MG63 (cell line): ENCODE data around the gene DCC. TPM values are rescaled to one million over a fixed set of nuclear protein-coding genes. Genes with fewer than 3 reads are reported as not detected.
"Not testable (repeated sequence)": the region's sequence is repeated elsewhere in the genome, so short reads cannot be mapped to it uniquely, and the experiment has no call there.

ENCODE experiments used
- DNase-seq: peaks from one replicate; pipeline ENCODE4 v3.0.0-alpha.2; 2020
- H3K27me3 ChIP-seq: fragments of 250-450 bp; sonication (Bioruptor Pico); 2 replicates; pipeline ENCODE4 v1.5.1; 2020; ENCODE audit warnings: mild to moderate bottlenecking, moderate library complexity
- H3K36me3 ChIP-seq: fragments of 250-450 bp; sonication (Bioruptor Pico); 2 replicates; pipeline ENCODE4 v1.5.1; 2020; ENCODE audit warnings: mild to moderate bottlenecking, moderate library complexity
- H3K4me3 ChIP-seq: fragments of 250-450 bp; sonication (Bioruptor Pico); 2 replicates; pipeline ENCODE4 v1.5.1; 2020; ENCODE audit warnings: mild to moderate bottlenecking, moderate library complexity
- H3K9me3 ChIP-seq: fragments of 250-450 bp; sonication (Bioruptor Pico); 2 replicates; pipeline ENCODE4 v1.5.1; 2020; ENCODE audit warnings: mild to moderate bottlenecking, moderate library complexity
- total RNA-seq: library from RNA; depleted of rRNA; stranded (reverse); fragments of >200 nt; shearing (Covaris generic); gene quantifications from 2 replicates; pipeline ENCODE4 v1.2.3, GENCODE V29; 2014; ENCODE audit warnings: low replicate concordance

DCC gene
- total RNA-seq, 1 experiment from 2014 or later, result not detected

DNA sequence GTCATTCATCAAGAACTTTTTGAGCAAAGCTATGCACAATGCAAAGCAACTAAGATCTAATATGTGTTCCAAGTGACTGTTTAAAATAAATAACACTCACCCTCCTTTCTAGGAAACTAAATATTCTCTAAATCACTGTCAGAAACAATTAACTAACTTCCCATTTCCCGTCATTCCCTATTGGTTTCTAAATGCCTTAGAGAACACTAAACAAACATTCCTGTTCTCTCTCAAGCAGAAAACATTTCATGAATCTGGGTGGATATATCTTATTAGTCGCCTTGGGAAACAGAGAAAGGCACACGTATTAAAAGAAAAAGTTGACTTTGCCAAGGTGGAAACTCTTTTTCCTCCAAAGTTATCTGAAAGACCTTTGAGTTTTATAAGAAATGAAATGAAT is 1149.3 kb downstream of the DCC start:
- Histone ChIP-seq H3K9me3 (no peaks in the 10 kb centered on the region), H3K36me3 (no peaks in the 10 kb centered on the region), H3K4me3 (no peak overlapping the region), H3K27me3 (no peaks in the 10 kb centered on the region)
- no peak for DNase-seq

DNA sequence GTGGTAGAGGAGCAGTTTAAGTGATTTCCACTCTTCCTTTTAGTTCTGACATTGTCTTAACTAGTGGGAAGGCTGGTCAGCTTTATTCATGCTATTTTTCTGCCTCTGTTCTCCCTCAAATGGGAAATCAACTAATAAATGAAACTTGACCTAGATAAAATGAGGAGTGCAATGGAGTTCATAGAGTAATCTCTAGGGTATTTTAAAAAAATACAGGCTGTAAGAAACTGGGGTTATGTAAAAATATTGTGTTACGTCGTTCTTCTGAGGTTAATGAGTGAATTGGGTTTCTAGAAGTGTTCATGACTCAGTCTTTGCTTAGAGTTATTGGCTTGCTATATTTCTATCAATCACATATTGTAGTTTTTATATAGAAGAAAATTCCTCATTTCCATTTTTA is 1150.0 kb downstream of the DCC start:
- H3K27me3 ChIP-seq, result no peaks in the 10 kb centered on the region
- H3K4me3 ChIP-seq, result no peak overlapping the region
- H3K9me3 ChIP-seq, result no peaks in the 10 kb centered on the region
- DNase-seq, result no peak
- no peaks in the 10 kb centered on the region for H3K36me3 ChIP-seq

DNA sequence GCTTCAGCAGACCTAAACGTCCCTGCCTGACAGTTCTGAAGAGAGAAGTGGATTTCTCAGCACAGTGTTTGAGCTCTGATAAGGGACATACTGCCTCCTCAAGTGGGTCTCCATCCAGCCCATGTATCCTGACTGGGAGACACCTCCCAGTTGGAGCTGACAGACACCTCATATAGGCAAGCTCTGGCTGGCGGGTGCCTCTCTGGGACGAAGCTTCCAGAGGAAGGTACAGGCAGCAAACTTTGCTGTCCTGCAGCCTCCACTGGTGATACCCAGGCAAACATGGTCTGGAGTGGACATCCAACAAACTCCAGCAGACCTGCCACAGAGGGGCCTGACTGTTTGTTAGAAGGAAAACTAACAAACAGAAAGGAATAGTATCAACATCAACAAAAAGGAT is 1156.0 kb downstream of the DCC start:
- no peaks in the 10 kb centered on the region for H3K36me3 ChIP-seq
- H3K4me3 ChIP-seq, result no peak overlapping the region
- DNase-seq, result no peak
- H3K27me3 ChIP-seq, result no peaks in the 10 kb centered on the region
- no peaks in the 10 kb centered on the region for H3K9me3 ChIP-seq

DNA sequence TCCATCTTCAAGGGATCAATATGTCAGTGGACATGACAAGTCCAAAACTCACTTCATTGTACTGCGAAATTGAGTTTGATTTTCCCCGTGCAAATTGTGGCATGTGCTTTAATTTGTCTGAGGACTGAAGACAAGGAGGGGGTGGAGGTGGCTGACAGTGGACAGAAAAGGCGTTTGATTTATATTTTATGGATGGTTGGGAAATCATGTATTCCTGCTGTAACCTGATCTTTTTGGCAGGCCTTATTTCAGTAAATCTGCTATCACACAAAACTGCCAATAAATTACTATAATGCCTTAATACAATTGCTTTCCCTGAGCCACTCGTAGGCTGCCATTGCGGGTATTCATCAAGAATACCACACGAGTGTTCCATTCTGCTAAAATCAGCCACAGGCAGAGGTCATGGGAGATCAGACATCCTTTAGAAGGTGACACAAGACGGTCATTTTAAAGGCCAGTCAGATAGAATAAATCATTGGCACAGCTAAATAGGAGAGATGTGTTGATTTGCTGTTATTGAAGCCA is 1164.0 kb downstream of the DCC start:
- H3K4me3 ChIP-seq, result no peak overlapping the region
- H3K36me3 ChIP-seq, result no peaks in the 10 kb centered on the region
- H3K9me3 ChIP-seq, result no peaks in the 10 kb centered on the region
- no peak for DNase-seq
- no peaks in the 10 kb centered on the region for H3K27me3 ChIP-seq

DNA sequence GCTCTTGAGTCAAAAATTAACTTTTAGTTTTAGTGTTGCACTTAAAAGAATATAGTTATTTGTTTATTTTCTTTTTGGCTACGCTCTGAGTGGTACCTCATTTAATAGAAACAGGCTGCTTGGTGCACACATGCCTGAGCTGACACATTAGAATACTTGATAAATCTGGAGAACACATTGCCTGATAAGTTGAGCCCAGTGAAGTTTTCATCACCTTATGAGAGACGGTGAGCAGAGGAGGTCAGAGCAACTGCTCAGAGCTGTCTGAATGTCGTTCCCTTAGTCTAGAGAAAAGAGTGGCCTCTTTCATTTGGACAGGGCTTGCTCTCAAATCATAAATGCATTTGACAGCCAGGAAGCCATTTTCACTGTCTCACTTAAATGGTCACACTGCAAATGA is 1168.5 kb downstream of the DCC start:
- H3K4me3 ChIP-seq, result no peak overlapping the region
- no peak for DNase-seq
- no peaks in the 10 kb centered on the region for H3K9me3 ChIP-seq
- H3K36me3 ChIP-seq, result no peaks in the 10 kb centered on the region
- H3K27me3 ChIP-seq, result no peaks in the 10 kb centered on the region

DNA sequence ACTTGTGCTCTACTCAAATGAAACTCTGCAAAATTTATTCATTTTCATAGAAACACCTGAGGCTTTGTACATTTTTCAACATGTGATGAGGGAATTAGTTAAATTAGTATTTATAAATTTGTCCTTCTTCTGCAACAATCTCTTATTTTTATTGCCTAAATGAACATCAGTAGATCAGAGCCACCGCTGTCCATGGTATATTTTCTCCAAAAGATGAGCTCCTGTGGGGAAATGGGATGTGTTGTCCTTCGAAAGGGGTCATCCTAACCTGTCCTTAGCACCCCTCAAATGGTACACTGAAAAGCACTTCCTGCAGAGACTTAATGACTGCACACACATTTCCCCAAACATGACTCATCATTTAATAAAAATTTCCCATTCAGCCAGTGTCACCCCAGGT is 1169.9 kb downstream of the DCC start:
- DNase-seq, result no peak
- Histone ChIP-seq H3K4me3 (no peak overlapping the region), H3K27me3 (no peaks in the 10 kb centered on the region), H3K9me3 (no peaks in the 10 kb centered on the region), H3K36me3 (no peaks in the 10 kb centered on the region)

DNA sequence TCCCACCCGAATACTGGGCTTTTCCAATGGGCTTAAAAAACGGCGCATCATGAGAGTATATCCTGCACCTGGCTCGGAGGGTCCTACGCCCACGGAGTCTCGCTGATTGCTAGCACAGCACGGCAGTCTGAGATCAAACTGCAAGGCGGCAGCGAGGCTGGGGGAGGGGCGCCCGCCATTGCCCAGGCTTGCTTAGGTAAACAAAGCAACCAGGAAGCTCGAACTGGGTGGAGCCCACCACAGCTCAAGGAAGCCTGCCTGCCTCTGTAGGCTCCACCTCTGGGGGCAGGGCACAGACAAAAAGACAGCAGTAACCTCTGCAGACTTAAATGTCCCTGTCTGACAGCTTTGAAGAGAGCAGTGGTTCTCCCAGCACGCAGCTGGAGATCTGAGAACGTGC is 1171.7 kb downstream of the DCC start:
- not testable (repeated sequence) for H3K36me3 ChIP-seq, DNase-seq, H3K27me3 ChIP-seq, H3K9me3 ChIP-seq, H3K4me3 ChIP-seq

DNA sequence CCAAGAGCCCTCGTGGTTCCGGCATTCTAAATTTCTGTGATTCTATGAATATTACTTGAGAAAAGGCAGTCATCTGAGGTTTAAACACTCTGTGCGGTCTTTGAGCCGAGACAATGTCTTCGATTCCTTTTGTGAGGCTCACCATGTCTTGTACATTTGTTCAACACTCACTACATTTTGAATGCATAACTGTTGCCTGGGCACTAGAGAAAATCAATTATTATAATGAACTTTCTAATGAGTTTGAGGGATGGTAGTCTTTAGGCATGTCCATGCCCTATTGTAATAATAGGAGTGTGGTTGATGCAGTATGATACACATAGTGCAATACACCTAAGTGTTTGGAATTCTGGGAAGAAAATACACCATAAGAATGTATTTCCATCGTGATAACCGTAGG is 1181.1 kb downstream of the DCC start:
- no peaks in the 10 kb centered on the region for H3K27me3 ChIP-seq
- no peak for DNase-seq
- H3K9me3 ChIP-seq, result no peaks in the 10 kb centered on the region
- no peak overlapping the region for H3K4me3 ChIP-seq
- H3K36me3 ChIP-seq, result no peaks in the 10 kb centered on the region

DNA sequence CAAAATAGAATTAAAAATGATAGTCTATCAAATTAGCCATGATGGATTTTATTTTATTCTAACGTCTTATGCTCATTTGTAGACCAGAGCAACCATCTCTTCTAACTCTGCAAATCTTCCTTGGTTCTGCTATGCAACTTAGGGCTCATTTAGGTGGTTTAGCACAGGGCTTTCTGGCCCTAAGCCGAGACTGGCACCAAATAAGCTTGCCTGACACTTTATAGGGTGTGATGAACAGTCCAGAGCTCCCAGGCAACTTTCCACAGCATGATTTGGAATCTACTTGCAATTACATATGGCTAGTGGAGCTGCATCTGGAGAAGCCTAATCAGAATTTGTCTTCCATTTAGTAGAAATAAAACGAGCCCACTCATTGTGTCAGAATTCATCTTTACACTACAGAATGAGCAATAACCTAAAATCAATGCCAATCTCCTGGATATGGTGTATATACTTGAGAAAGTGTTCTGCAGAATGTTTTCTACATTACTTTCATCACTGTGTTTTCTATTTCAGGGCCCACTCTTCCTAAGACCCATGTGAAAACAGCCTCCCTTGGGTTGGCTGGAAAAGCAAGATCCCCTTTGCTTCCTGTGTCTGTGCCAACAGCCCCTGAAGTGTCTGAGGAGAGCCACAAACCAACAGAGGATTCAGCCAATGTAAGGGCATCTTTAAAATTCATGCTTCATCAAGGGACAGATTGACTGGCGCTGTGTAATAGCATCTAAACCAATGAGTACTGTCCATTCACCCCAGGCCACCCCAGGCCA is 1186.3 kb downstream of the DCC start:
- no peak overlapping the region for H3K4me3 ChIP-seq
- no peaks in the 10 kb centered on the region for H3K9me3 ChIP-seq
- no peaks in the 10 kb centered on the region for H3K27me3 ChIP-seq
- no peaks in the 10 kb centered on the region for H3K36me3 ChIP-seq
- DNase-seq, result no peak

DNA sequence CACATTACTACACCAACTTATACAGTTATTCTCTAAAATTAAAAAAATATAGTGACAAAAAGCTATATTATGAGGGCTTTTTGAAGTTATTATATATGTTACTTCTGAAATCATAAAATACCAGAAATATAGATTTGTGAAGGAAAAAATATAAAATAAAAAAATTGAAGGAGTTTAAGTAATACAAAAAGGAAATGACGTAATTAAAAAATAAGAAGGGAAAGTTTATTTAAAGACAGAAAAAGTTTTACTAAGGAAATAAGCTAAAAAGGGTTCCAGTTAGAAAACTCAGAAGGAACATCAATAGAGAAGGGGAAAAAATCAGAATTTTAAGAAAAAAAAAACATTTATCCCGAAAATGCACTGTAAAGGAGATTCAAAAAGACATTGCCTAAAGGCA is 1187.4 kb downstream of the DCC start:
- no peak for DNase-seq
- Histone ChIP-seq H3K9me3 (no peaks in the 10 kb centered on the region), H3K27me3 (no peaks in the 10 kb centered on the region), H3K4me3 (no peak overlapping the region), H3K36me3 (no peaks in the 10 kb centered on the region)

DNA sequence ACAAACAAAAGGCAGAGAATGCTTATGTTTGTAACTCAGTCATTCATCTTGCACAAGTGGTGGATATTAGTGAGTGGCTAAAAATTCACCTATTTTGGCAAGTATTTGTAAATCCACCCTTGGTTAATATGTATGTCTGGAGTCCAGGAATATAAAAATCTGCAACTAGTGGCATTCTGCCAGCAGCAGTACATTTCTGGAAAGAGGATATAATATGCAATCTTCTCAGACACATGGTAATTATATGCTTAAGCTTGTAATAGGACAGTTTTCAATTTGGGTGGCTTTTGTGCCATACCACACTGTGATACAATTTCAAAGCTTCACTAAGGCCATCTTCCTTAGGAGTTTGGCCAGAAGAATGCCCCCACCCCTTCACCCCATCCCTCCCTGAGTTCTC is 1191.2 kb downstream of the DCC start:
- H3K27me3 ChIP-seq, result no peaks in the 10 kb centered on the region
- no peak for DNase-seq
- H3K9me3 ChIP-seq, result no peaks in the 10 kb centered on the region
- H3K36me3 ChIP-seq, result no peaks in the 10 kb centered on the region
- H3K4me3 ChIP-seq, result no peak overlapping the region

DNA sequence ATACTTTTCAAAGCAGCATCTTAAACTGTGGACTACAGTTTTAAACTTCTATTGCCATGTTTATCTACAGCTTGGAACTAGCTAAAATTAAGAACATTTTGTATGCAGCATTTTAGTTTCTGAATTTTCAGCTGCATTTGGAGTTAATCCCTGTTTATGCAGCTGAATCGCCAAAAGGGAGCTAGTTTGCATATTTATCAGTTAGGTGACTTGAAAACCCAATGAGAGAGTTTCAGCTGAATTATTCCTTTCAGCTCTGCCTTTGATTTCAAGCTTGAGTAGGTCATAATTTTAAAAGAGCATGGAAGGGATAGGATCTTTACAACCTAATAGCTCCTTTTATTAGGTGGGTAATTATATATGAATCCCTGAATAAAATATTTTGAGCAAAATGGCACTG is 1191.9 kb downstream of the DCC start:
- Histone ChIP-seq H3K36me3 (no peaks in the 10 kb centered on the region), H3K27me3 (no peaks in the 10 kb centered on the region), H3K9me3 (no peaks in the 10 kb centered on the region), H3K4me3 (no peak overlapping the region)
- DNase-seq, result no peak

DNA sequence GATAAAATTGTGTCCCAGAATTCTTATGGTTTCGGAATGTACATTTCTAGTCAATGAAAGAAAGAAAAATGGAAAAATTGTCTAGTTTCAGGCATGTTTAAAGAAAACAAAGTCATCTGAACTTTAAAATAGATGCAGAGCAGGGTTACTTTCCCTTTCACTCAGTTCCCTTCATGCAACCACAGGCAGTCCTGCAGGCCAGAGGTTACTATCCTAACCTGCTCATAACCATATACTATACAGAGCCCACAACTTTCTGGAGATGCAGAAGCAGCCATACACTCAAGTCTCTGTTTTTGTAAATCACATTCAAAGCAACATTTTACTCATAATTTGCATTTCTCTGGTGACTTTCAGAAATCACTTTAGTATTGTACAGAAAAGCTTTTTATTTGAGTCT is 1194.2 kb downstream of the DCC start:
- H3K27me3 ChIP-seq, result no peaks in the 10 kb centered on the region
- no peak for DNase-seq

DNA sequence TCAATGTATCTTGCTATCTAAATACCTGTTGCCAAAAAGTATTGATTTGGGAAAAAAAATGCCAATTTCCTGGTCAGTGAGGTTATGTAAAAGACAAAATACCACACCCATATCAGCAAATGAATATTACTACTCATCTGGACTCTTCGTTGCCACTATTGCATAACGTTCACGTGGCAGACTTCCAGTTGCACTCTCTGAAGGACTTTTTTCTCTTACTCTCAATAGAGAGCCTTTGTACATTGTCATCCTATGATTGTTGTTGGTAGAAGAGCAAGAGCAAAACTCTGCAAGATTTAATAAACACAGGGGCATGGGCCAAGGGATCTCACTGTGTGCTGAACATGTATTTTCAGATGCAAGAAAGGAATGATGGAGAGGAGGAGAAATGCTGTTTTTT is 1194.7 kb downstream of the DCC start:
- no peak for DNase-seq
- no peaks in the 10 kb centered on the region for H3K27me3 ChIP-seq
- no peaks in the 10 kb centered on the region for H3K9me3 ChIP-seq
- no peak overlapping the region for H3K4me3 ChIP-seq
- H3K36me3 ChIP-seq, result no peaks in the 10 kb centered on the region

More for the DNA sequence above, 1194.2 kb downstream of the DCC start:
- Histone ChIP-seq H3K4me3 (no peak overlapping the region), H3K9me3 (no peaks in the 10 kb centered on the region), H3K36me3 (no peaks in the 10 kb centered on the region)

DNA sequence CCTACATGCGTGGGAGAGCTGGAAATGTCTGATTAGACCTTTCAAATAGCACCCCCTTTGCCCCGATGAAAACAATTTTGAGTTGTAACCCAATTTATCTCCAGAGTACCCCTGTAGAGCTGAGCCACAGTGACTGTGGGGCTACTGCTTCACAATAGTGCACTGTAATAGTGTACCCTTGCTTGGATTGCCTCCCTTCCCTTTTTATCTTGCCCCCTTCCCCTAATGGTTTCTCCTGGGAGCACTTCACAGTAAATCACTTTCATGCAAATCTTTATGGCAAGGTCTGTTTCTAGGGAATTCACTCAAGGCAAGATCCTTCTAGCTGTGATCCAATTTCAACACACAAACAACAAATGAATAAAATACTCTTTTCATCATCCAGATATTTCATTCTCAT is 1196.9 kb downstream of the DCC start:
- no peaks in the 10 kb centered on the region for H3K27me3 ChIP-seq
- no peaks in the 10 kb centered on the region for H3K36me3 ChIP-seq
- DNase-seq, result no peak

DNA sequence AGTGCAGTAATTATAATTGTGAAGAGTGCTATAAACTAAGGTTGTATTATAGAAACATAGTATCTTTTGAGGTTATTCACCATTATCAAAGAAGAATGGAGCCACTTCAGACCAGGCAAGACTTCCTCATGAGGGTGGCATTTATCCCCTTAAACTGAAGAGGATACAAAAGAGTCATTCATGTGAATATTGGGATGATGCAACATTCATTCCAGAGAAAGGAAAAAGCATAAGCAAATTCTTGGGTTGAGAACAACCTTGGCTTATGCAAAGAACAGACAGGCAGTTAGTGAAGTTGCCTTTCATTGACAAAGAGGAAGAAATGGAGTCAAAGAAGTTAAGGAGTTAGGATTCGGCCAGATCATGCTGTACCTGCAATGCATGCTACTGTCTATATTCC is 1201.9 kb downstream of the DCC start:
- no peak for DNase-seq
- H3K9me3 ChIP-seq, result no peaks in the 10 kb centered on the region
- H3K4me3 ChIP-seq, result no peak overlapping the region
- H3K36me3 ChIP-seq, result no peaks in the 10 kb centered on the region
- H3K27me3 ChIP-seq, result no peaks in the 10 kb centered on the region

More for the DNA sequence above, 1196.9 kb downstream of the DCC start:
- no peaks in the 10 kb centered on the region for H3K9me3 ChIP-seq
- no peak overlapping the region for H3K4me3 ChIP-seq

DNA sequence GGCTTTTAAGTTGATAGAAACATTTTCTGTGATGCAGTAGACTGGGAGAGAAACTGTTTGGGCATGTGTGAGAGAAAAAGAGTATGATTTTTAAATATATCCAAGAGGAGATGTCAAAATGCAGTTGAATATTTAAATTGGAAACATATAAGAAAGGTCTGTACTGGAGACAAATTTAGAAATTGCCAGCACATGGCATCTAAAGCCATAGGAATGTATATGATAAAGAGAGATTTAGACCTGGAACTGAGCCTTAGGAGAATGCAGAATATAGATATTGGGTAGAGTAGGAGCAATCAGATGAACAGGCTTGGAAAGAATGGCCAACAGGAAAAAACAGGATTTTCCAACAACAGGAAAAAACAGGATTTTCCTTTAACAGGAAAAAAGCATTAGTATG is 1203.7 kb downstream of the DCC start:
- Histone ChIP-seq H3K36me3 (no peaks in the 10 kb centered on the region), H3K9me3 (no peaks in the 10 kb centered on the region), H3K27me3 (no peaks in the 10 kb centered on the region), H3K4me3 (no peak overlapping the region)
- DNase-seq, result no peak

DNA sequence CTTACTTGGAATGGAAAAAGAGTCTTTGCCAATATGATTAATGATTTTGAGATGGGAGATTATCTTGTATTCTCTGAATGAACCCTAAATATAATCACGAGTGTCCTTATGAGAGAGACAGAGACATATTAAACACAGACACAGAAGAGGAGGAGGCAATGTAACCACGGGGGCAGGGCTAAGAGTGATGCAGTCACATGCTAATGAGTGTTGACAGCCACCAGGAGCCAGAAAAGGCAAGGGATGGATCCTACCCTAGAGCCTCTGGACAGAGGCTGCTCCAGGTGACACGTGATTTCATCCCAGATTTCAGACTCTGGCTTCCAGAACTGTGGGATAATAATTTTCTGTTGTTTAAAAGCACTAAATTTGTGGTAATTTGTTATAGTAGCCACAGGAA is 1204.9 kb downstream of the DCC start:
- Histone ChIP-seq H3K9me3 (no peaks in the 10 kb centered on the region), H3K27me3 (no peaks in the 10 kb centered on the region), H3K36me3 (no peaks in the 10 kb centered on the region), H3K4me3 (no peak overlapping the region)
- no peak for DNase-seq
